ENCODE measurements around the gene KLRC3.
"Not testable (repeated sequence)": the region's sequence is repeated elsewhere in the genome, so short reads cannot be mapped to it uniquely, and the experiment has no call there.

Gene KLRC3

DNA sequence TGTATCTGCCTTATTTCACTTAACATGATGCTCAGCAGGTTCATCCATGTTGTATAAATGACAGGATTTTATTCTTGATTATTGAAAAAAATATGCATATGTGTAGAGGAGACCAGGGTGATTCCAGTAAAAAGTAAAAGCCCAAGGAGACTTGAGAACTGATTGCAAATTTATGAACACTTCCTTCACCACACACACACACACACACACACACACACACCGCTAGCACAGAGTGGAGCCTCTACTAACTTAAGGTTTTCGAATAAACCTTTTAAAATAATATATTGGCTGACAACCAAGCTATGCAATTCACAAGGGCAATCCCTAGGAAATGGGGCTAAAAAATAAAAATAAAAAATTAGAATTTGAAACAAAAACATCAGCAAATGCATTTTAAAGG is 22.2 kb downstream of the KLRC3 start:
- no peak overlapping the region for H3K27ac ChIP-seq (ENCODE audit: low read length)
- no peaks in the 10 kb centered on the region for H3K4me1 ChIP-seq (ENCODE audit: insufficient read depth, low read length)
- H3K36me3 ChIP-seq (ENCODE audit: insufficient read depth, low read length) = no peaks in the 10 kb centered on the region
- ATAC-seq (ENCODE audit: insufficient read depth, low read depth) = no peak
- no peak for TF ChIP-seq EZH2 (IDR thresholded peaks at IDR 0.05; ENCODE audit: borderline replicate concordance, low read depth, low read length, severe bottlenecking)
- TF ChIP-seq, protein P1, sequence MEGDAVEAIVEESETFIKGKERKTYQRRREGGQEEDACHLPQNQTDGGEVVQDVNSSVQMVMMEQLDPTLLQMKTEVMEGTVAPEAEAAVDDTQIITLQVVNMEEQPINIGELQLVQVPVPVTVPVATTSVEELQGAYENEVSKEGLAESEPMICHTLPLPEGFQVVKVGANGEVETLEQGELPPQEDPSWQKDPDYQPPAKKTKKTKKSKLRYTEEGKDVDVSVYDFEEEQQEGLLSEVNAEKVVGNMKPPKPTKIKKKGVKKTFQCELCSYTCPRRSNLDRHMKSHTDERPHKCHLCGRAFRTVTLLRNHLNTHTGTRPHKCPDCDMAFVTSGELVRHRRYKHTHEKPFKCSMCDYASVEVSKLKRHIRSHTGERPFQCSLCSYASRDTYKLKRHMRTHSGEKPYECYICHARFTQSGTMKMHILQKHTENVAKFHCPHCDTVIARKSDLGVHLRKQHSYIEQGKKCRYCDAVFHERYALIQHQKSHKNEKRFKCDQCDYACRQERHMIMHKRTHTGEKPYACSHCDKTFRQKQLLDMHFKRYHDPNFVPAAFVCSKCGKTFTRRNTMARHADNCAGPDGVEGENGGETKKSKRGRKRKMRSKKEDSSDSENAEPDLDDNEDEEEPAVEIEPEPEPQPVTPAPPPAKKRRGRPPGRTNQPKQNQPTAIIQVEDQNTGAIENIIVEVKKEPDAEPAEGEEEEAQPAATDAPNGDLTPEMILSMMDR (IDR thresholded peaks at IDR 0.05; ENCODE audit: borderline replicate concordance, extremely low read depth, low read length, poor library complexity, severe bottlenecking) = no peak
- no peaks in the 10 kb centered on the region for H3K9me3 ChIP-seq (ENCODE audit: insufficient read depth, low read length, severe bottlenecking)
- H3K27me3 ChIP-seq (ENCODE audit: insufficient read depth, low read length, poor library complexity) = peaks cover 5% of the 10 kb centered on the region
- no peaks in the 10 kb centered on the region for H3K79me2 ChIP-seq (ENCODE audit: insufficient read depth, low read length)
- no peaks in the 10 kb centered on the region for H4K20me1 ChIP-seq (ENCODE audit: insufficient read depth, low read length)
- no peak overlapping the region for H3K4me2 ChIP-seq (ENCODE audit: insufficient read depth, low read length)
- H2AFZ ChIP-seq (ENCODE audit: low read depth, low read length) = no peak overlapping the region
- H3K4me3 ChIP-seq (ENCODE audit: low read depth in 1 of 2, low read length in 2 of 2) = no peak overlapping the region
- no peak overlapping the region for H3K9ac ChIP-seq (ENCODE audit: low read depth, low read length)
- DNase-seq = no peak

DNA sequence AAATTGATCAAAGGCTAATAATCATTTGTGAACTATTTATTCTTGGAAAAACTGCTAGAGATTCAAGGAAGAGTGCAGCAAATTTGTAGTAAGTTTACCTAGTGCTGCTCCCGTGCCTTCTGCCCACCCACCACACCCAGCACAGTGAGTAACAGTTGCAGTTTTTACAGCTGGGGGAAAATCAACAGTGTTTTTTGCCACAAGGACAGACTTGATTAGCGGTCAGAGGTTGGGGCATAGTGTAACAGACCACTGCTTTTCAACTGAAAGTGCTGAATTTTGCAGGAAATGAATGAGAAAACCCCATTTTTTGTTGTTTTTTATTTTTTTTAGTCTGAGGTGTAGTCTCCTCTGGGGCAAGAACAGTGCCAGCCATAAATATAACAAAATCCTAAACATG is 23.1 kb downstream of the KLRC3 start:
- no peak for ATAC-seq (ENCODE audit: insufficient read depth, low read depth)
- H3K9me3 ChIP-seq (ENCODE audit: insufficient read depth, low read length, severe bottlenecking) = no peaks in the 10 kb centered on the region
- no peak overlapping the region for H3K27ac ChIP-seq (ENCODE audit: low read length)
- H2AFZ ChIP-seq (ENCODE audit: low read depth, low read length) = no peak overlapping the region
- no peak overlapping the region for H3K4me2 ChIP-seq (ENCODE audit: insufficient read depth, low read length)
- no peak for TF ChIP-seq EZH2 (IDR thresholded peaks at IDR 0.05; ENCODE audit: borderline replicate concordance, low read depth, low read length, severe bottlenecking)
- TF ChIP-seq, protein P1 (IDR thresholded peaks at IDR 0.05; ENCODE audit: borderline replicate concordance, extremely low read depth, low read length, poor library complexity, severe bottlenecking) = no peak
- H3K4me1 ChIP-seq (ENCODE audit: insufficient read depth, low read length) = no peaks in the 10 kb centered on the region
- no peak for DNase-seq
- no peak overlapping the region for H3K4me3 ChIP-seq (ENCODE audit: low read depth in 1 of 2, low read length in 2 of 2)
- H3K79me2 ChIP-seq (ENCODE audit: insufficient read depth, low read length) = no peaks in the 10 kb centered on the region
- H3K27me3 ChIP-seq (ENCODE audit: insufficient read depth, low read length, poor library complexity) = peaks cover 5% of the 10 kb centered on the region
- no peak overlapping the region for H3K9ac ChIP-seq (ENCODE audit: low read depth, low read length)
- H3K36me3 ChIP-seq (ENCODE audit: insufficient read depth, low read length) = no peaks in the 10 kb centered on the region
- H4K20me1 ChIP-seq (ENCODE audit: insufficient read depth, low read length) = no peaks in the 10 kb centered on the region

DNA sequence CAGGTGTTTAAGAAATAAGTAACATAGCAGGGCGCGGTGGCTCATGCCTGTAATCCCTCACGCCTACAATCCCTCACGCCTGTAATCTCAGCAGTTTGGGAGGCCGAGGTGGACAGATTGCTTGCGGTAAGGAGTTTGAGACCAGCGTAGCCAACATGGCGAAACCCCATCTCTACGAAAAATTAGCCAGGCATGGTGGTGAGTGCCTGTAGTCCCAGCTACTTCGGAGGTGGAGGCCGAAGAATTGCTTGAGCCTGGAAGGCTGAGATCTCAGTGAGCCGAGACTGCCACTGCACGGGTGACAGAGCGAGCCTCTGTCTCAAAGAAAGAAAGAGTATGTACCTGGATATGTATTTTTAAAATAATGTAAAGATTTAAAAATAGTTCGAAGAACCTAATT is 24.2 kb downstream of the KLRC3 start:
- not testable (repeated sequence) for H3K36me3 ChIP-seq (ENCODE audit: insufficient read depth, low read length); ATAC-seq (ENCODE audit: insufficient read depth, low read depth); H3K4me3 ChIP-seq (ENCODE audit: low read depth in 1 of 2, low read length in 2 of 2); H3K9ac ChIP-seq (ENCODE audit: low read depth, low read length); H3K79me2 ChIP-seq (ENCODE audit: insufficient read depth, low read length); H3K27me3 ChIP-seq (ENCODE audit: insufficient read depth, low read length, poor library complexity); H3K27ac ChIP-seq (ENCODE audit: low read length); DNase-seq; H3K9me3 ChIP-seq (ENCODE audit: insufficient read depth, low read length, severe bottlenecking); H4K20me1 ChIP-seq (ENCODE audit: insufficient read depth, low read length); H3K4me1 ChIP-seq (ENCODE audit: insufficient read depth, low read length); H2AFZ ChIP-seq (ENCODE audit: low read depth, low read length); H3K4me2 ChIP-seq (ENCODE audit: insufficient read depth, low read length)

DNA sequence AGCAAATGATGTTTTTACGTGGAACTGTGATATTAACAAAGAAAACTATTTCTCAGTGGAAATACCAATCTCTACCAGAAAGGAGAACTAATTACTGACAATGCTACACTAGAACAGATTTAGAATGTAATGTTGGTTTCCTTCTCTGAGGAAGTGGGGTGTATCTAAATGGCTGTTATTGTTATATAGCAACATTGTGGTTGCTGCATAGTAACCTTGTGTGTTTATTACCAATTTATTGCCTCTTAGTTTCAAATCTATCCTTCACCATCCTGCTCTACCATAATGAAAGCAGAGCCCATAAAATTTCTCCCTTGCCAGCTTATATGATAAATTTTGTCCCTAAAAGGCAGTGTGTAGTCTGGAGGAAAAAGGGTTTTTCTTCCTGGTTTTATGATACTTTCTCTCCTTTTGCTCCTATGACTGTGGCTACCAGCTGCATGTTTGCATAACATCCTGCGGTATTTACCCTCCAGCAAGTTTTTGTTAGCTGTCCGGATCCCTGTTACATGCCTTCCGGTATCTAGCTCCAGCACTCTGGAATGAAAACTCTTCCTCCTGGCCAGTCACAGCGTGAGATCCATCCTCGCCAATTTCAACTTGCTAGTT is 24.9 kb downstream of the KLRC3 start:
- no peak for DNase-seq

DNA sequence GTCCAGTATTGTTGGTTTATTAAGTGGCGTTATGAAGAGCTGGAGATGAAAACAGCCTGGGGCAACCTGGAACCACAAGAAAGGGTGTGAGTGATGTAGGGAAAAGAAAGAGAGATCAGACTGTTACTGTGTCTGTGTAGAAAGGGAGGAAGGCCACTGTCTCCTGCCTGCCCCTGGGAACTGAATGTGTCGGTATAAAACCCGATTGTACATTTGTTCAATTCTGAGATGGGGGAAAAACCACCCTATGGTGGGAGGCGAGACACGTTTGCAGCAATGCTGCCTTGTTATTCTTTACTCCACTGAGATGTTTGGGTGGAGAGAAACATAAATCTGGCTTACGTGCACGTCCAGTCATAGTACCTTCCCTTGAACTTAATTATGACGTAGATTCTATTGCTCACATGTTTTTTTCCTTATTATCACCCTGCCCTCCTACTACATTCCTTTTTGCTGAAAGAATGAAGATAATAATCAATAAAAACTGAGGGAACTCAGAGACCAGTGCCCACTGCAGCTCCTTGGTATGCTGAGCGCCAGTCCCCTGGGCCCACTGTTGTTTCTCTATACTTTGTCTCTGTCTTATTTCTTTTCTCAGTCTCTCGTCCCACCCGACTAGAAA is 25.8 kb downstream of the KLRC3 start:
- peak; percentile 58; the same call in 2 of the 3 replicates for ATAC-seq (ENCODE audit: insufficient read depth, low read depth)
- not testable (repeated sequence) for H3K27me3 ChIP-seq (ENCODE audit: insufficient read depth, low read length, poor library complexity); H3K36me3 ChIP-seq (ENCODE audit: insufficient read depth, low read length); H3K9ac ChIP-seq (ENCODE audit: low read depth, low read length); H3K4me2 ChIP-seq (ENCODE audit: insufficient read depth, low read length); H3K4me3 ChIP-seq (ENCODE audit: low read depth in 1 of 2, low read length in 2 of 2); H3K79me2 ChIP-seq (ENCODE audit: insufficient read depth, low read length); H3K9me3 ChIP-seq (ENCODE audit: insufficient read depth, low read length, severe bottlenecking); H3K27ac ChIP-seq (ENCODE audit: low read length); H3K4me1 ChIP-seq (ENCODE audit: insufficient read depth, low read length); H4K20me1 ChIP-seq (ENCODE audit: insufficient read depth, low read length); DNase-seq; H2AFZ ChIP-seq (ENCODE audit: low read depth, low read length)

More for the DNA sequence above, 24.9 kb downstream of the KLRC3 start:
- Histone ChIP-seq H2AFZ (ENCODE audit: low read depth, low read length) (no peak overlapping the region), H3K9me3 (ENCODE audit: insufficient read depth, low read length, severe bottlenecking) (no peaks in the 10 kb centered on the region), H3K4me3 (ENCODE audit: low read depth in 1 of 2, low read length in 2 of 2) (no peak overlapping the region), H3K4me1 (ENCODE audit: insufficient read depth, low read length) (no peaks in the 10 kb centered on the region), H3K27me3 (ENCODE audit: insufficient read depth, low read length, poor library complexity) (peaks cover 5% of the 10 kb centered on the region), H3K79me2 (ENCODE audit: insufficient read depth, low read length) (no peaks in the 10 kb centered on the region), H3K4me2 (ENCODE audit: insufficient read depth, low read length) (no peak overlapping the region), H3K9ac (ENCODE audit: low read depth, low read length) (no peak overlapping the region), H4K20me1 (ENCODE audit: insufficient read depth, low read length) (no peaks in the 10 kb centered on the region), H3K36me3 (ENCODE audit: insufficient read depth, low read length) (no peaks in the 10 kb centered on the region), H3K27ac (ENCODE audit: low read length) (no peak overlapping the region)
- no peak for TF ChIP-seq EZH2 (IDR thresholded peaks at IDR 0.05; ENCODE audit: borderline replicate concordance, low read depth, low read length, severe bottlenecking)
- TF ChIP-seq, protein P1 (IDR thresholded peaks at IDR 0.05; ENCODE audit: borderline replicate concordance, extremely low read depth, low read length, poor library complexity, severe bottlenecking) = no peak
- no peak for ATAC-seq (ENCODE audit: insufficient read depth, low read depth)
